Tibial nerve (tissue), 4 donors: ENCODE measurements around the gene ELOVL6.

ENCODE experiments used
- CTCF ChIP-seq, 5 experiments: fragments of 200-600 bp in 3 of 5; fragments of 450-650 bp in 2 of 5; sonication (generic) in 3 of 5; IDR thresholded peaks; one replicate each; pipeline ENCODE4 v1.5.1; 2016 to 2019; ENCODE audit warnings: antibody characterized with exemption in 5 of 5, mild to moderate bottlenecking in 3 of 5, moderate library complexity in 2 of 5
- EP300 ChIP-seq, 2 donors: sonication (generic); formaldehyde crosslinking; IDR thresholded peaks; one replicate each; pipeline ENCODE4 v1.6.1; 2017; ENCODE audit warnings: antibody characterized with exemption in 2 of 2, mild to moderate bottlenecking in 1 of 2
- POLR2A ChIP-seq, 2 donors: fragments of 450-650 bp; IDR thresholded peaks; one replicate each; pipeline ENCODE4 v1.6.1; 2017; ENCODE audit warnings: antibody characterized with exemption in 2 of 2, mild to moderate bottlenecking in 2 of 2, moderate library complexity in 2 of 2

GRCh38 chr4:110211770-110212061 lies 13.3 kb upstream of the ELOVL6 start:
- no peak for TF ChIP-seq CTCF (IDR thresholded peaks at IDR 0.05)
- TF ChIP-seq POLR2A (IDR thresholded peaks at IDR 0.05), result no peak
- TF ChIP-seq EP300 (IDR thresholded peaks at IDR 0.05), result no peak
